Endothelial cell (in vitro differentiated cells): ENCODE data around the gene IRAK1. TPM values are rescaled to one million over a fixed set of nuclear protein-coding genes. Genes with fewer than 3 reads are reported as not detected.
"Not testable (repeated sequence)": the region's sequence is repeated elsewhere in the genome, so short reads cannot be mapped to it uniquely, and the experiment has no call there.

ENCODE experiments used
- DNase-seq: peaks from one replicate; pipeline ENCODE4 v3.0.0; 2021; ENCODE audit warnings: low spot score
- H3K27ac Mint-ChIP-seq: one replicate; pipeline ENCODE4 v1.8.0; 2021; ENCODE audit warnings: mixed read lengths, inconsistent platforms; ENCODE audit not compliant: unreplicated experiment
- H3K27me3 Mint-ChIP-seq: one replicate; pipeline ENCODE4 v1.8.0; 2021; ENCODE audit warnings: mild to moderate bottlenecking, moderate library complexity, mixed read lengths, inconsistent platforms; ENCODE audit not compliant: unreplicated experiment
- H3K36me3 Mint-ChIP-seq: one replicate; pipeline ENCODE4 v1.8.0; 2021; ENCODE audit warnings: mild to moderate bottlenecking, low read depth, mixed read lengths, inconsistent platforms; ENCODE audit not compliant: unreplicated experiment
- H3K4me1 Mint-ChIP-seq: one replicate; pipeline ENCODE4 v1.8.0; 2021; ENCODE audit warnings: mild to moderate bottlenecking, mixed read lengths, inconsistent platforms; ENCODE audit not compliant: unreplicated experiment
- H3K4me3 Mint-ChIP-seq: one replicate; pipeline ENCODE4 v1.8.0; 2021; ENCODE audit warnings: mild to moderate bottlenecking, mixed read lengths, inconsistent platforms; ENCODE audit not compliant: unreplicated experiment
- H3K9me3 Mint-ChIP-seq: one replicate; pipeline ENCODE4 v1.8.0; 2021; ENCODE audit warnings: mixed read lengths, inconsistent platforms; ENCODE audit not compliant: unreplicated experiment
- total RNA-seq: library from RNA; stranded (reverse); fragmentation: NEBNext Ultra II Directional; extraction: Animal tissue kit (Norgen Biotek cat#: 25700); gene quantifications from one replicate; pipeline ENCODE4 v1.2.1, GENCODE V29; 2021; ENCODE audit not compliant: unreplicated experiment
- TF ChIP-seq, protein P1 (sequence below): fragments of 200-600 bp; sonication (generic); IDR thresholded peaks from one replicate; pipeline ENCODE4 v1.5.0; 2021; ENCODE audit warnings: antibody characterized with exemption; ENCODE audit not compliant: unreplicated experiment

The IRAK1 gene
- total RNA-seq, 1 donor from 2014 or later = 89.9 TPM

GRCh38 chrX:153984351-153985178 lies 35.1 kb downstream of the IRAK1 start:
- Mint-ChIP-seq H3K9me3 (no peaks in the 10 kb centered on the region), H3K4me3 (no peak overlapping the region), H3K36me3 (no peaks in the 10 kb centered on the region), H3K4me1 (peaks cover 4% of the 10 kb centered on the region), H3K27ac (no peak overlapping the region), H3K27me3 (peaks cover 4% of the 10 kb centered on the region)
- no peak for DNase-seq
- TF ChIP-seq, protein P1, sequence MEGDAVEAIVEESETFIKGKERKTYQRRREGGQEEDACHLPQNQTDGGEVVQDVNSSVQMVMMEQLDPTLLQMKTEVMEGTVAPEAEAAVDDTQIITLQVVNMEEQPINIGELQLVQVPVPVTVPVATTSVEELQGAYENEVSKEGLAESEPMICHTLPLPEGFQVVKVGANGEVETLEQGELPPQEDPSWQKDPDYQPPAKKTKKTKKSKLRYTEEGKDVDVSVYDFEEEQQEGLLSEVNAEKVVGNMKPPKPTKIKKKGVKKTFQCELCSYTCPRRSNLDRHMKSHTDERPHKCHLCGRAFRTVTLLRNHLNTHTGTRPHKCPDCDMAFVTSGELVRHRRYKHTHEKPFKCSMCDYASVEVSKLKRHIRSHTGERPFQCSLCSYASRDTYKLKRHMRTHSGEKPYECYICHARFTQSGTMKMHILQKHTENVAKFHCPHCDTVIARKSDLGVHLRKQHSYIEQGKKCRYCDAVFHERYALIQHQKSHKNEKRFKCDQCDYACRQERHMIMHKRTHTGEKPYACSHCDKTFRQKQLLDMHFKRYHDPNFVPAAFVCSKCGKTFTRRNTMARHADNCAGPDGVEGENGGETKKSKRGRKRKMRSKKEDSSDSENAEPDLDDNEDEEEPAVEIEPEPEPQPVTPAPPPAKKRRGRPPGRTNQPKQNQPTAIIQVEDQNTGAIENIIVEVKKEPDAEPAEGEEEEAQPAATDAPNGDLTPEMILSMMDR = no peak

DNA sequence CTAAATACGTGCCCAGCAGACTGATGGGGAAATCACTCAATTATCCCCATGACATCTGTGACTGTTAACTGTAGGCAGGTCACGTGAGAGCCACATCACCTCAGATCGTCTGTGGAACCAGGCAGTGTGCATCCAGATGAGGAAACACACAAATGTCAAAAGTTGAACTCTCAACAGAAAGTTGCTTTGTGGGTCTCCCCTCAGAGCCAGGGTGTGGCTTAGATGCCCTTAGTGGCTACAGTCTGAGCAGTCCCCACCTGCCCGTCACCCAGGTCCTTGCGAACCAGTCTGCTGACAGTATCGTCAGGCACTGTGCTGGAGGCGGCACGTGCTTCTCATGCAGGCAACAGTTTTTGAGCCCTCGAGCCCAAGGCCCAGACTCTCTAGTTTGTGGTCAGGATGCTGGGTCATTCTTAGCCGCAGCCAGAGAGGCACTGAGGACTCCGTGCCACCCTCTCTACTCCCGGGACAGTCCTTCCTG lies 36.3 kb downstream of the IRAK1 start:
- DNase-seq = no peak
- no peaks in the 10 kb centered on the region for H3K36me3 Mint-ChIP-seq
- H3K9me3 Mint-ChIP-seq = no peaks in the 10 kb centered on the region

GRCh38 chrX:153981771-153982533 lies 37.8 kb downstream of the IRAK1 start:
- Mint-ChIP-seq H3K36me3 (no peaks in the 10 kb centered on the region), H3K27me3 (peaks cover 4% of the 10 kb centered on the region), H3K27ac (no peak overlapping the region), H3K4me1 (peaks cover 4% of the 10 kb centered on the region), H3K4me3 (no peak overlapping the region), H3K9me3 (no peaks in the 10 kb centered on the region)
- DNase-seq = no peak
- TF ChIP-seq, protein P1 = no peak

More for the DNA sequence above, 36.3 kb downstream of the IRAK1 start:
- TF ChIP-seq, protein P1 = no peak
- no peak overlapping the region for H3K27ac Mint-ChIP-seq
- peaks cover 4% of the 10 kb centered on the region for H3K4me1 Mint-ChIP-seq
- H3K27me3 Mint-ChIP-seq = peaks cover 4% of the 10 kb centered on the region
- H3K4me3 Mint-ChIP-seq = no peak overlapping the region

GRCh38 chrX:153981231-153981630 lies 38.5 kb downstream of the IRAK1 start:
- TF ChIP-seq, protein P1 = no peak
- Mint-ChIP-seq H3K4me3 (no peak overlapping the region), H3K27me3 (peaks cover 4% of the 10 kb centered on the region), H3K4me1 (peaks cover 4% of the 10 kb centered on the region), H3K36me3 (no peaks in the 10 kb centered on the region), H3K27ac (no peak overlapping the region), H3K9me3 (no peaks in the 10 kb centered on the region)
- DNase-seq = no peak

- H3K4me1 Mint-ChIP-seq, H3K4me3 Mint-ChIP-seq, H3K27me3 Mint-ChIP-seq, H3K9me3 Mint-ChIP-seq, DNase-seq, H3K36me3 Mint-ChIP-seq, H3K27ac Mint-ChIP-seq: not testable (repeated sequence)
Observed at GRCh38 chrX:153980394-153980793, 39.3 kb downstream of the IRAK1 start.
